ENCODE data around the gene KDM5B. TPM values are rescaled to one million over a fixed set of nuclear protein-coding genes. Genes with fewer than 3 reads are reported as not detected.

Gene KDM5B
- total and polyA plus RNA-seq, 2 of the 8 experiments (the other 6 are each of a cell fraction or from before 2014, with no cell fraction given), result 73.3 to 210 TPM

DNA sequence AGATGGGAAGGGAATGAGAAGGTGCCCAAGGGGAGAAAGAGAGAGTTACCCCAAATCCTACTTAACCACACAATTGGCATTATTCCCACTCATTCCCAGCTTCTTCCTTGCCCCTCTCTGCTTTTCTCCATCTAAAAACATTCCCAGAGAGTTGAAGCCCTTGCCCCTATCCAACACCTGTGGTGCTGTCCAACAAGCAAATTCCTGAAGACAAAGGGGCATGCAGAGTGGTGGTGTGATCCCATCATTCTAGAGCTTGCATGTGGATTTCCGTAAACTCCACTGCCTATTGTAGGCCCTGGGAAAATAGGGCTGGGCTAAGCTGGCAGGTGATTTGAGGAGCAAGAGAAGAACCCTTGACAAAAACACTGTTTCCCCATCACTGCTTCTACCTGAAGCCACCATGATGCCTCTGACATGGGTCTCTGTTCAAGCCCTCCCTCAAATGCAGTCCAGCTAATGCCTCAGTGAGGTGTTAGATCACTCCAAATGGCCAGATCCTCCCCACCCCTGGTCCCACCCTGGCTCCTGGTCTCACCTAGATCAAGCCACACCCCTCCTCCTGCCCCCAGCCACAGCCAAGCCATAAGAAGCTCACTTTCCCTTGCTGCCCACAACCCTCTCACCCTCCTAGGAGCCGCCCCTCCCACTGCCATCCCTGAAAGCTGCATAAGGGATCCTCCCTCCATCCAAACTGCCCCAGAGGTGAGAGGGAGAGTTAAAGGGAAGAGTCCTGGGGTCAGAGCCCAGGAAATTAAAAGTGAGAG is 127.5 kb downstream of the KDM5B start:
- H3K14ac ChIP-seq (ENCODE audit: insufficient read length), result no peak overlapping the region
- no peaks in the 10 kb centered on the region for H3K36me3 ChIP-seq (ENCODE audit: control insufficient read depth in 2 of 4, insufficient read depth in 4 of 4, low read length in 3 of 4)
- H3K9ac ChIP-seq (replicated peaks in 1 of 4; ENCODE audit: extremely low read depth in 1 of 4, low read depth in 3 of 4, low read length in 3 of 4), result no peak overlapping the region
- WGBS, 2 experiments (ENCODE audit: extremely low coverage in 1 of 2, insufficient coverage in 1 of 2, insufficient read length in 1 of 2, insufficient replicate concordance in 2 of 2, low coverage in 1 of 2, low lambda C conversion rate in 2 of 2, missing lambda C conversion rate in 1 of 2), result 64% methylated on average over 2 of the region's 2 CpGs; no CpG with 5 or more reads in 1 of the 2 experiments
- H3K79me1 ChIP-seq (ENCODE audit: low read depth, low read length), result no peaks in the 10 kb centered on the region; the same call in 1 of the 2 replicates
- no peak overlapping the region for H4K91ac ChIP-seq (replicated peaks; ENCODE audit: insufficient read length, low read length)
- no peak overlapping the region for H2AK5ac ChIP-seq (ENCODE audit: low read depth, low read length)
- H3K4me1 ChIP-seq (replicated peaks in 1 of 4; ENCODE audit: control insufficient read depth in 3 of 4, insufficient read depth in 4 of 4, low read length in 3 of 4), result peaks cover 3 to 19% (median 6%) of the 10 kb centered on the region in 4 experiments; a peak in 5 of 7 replicates
- H4K5ac ChIP-seq (ENCODE audit: insufficient read length, low read depth, low read length), result no peak overlapping the region
- no peak overlapping the region for H3K18ac ChIP-seq (ENCODE audit: extremely low read depth, low read length)
- H4K20me1 ChIP-seq (replicated peaks in 1 of 2; ENCODE audit: control insufficient read depth in 1 of 2, insufficient read depth in 2 of 2, low read length in 2 of 2), result peaks cover 2 to 4% of the 10 kb centered on the region in 2 experiments
- no peak overlapping the region for H2BK5ac ChIP-seq (ENCODE audit: low read depth, low read length)
- no peak overlapping the region for H3K27ac ChIP-seq (ENCODE audit: low read depth, low read length)
- H3K4ac ChIP-seq (replicated peaks; ENCODE audit: insufficient read length, low read depth, low read length), result no peak overlapping the region
- no peak overlapping the region for H3K23ac ChIP-seq (ENCODE audit: insufficient read length)
- no peaks in the 10 kb centered on the region for H3K23me2 ChIP-seq (ENCODE audit: low read depth, low read length)
- POLR2A ChIA-PET (ENCODE audit: partially characterized antibody), result interaction anchor here (1.1 to 1.4 kb wide), 2 partner anchors 10 to 16 kb away, joined by 6 to 7 read pairs; no protein-coding TSS in a partner anchor
- H3K56ac ChIP-seq (replicated peaks; ENCODE audit: insufficient read length, low read depth, low read length), result no peak overlapping the region
- no peaks in the 10 kb centered on the region for H3K27me3 ChIP-seq (replicated peaks in 1 of 4; ENCODE audit: control insufficient read depth in 3 of 4, extremely low read depth in 1 of 4, insufficient read depth in 3 of 4, low read length in 3 of 4)
- no peak overlapping the region; the same call in 1 of the 2 replicates for H2BK12ac ChIP-seq (ENCODE audit: low read depth, low read length)
- H4K8ac ChIP-seq (ENCODE audit: extremely low read depth, insufficient read depth, low read length), result no peak overlapping the region
- no peak overlapping the region for H2BK120ac ChIP-seq (replicated peaks; ENCODE audit: low read depth, low read length)
- H3K79me2 ChIP-seq (ENCODE audit: control insufficient read depth in 1 of 2, insufficient read depth in 2 of 2, low read length in 2 of 2), result no peaks in the 10 kb centered on the region; a peak in 1 of 4 replicates
- CTCF ChIA-PET (ENCODE audit: partially characterized antibody), result interaction anchor here (0.5 to 7.8 kb wide), 17 partner anchors 9 to 481 kb away, joined by 3 to 94 read pairs (median 4); no protein-coding TSS in a partner anchor
- no peak overlapping the region for H2BK20ac ChIP-seq (ENCODE audit: low read length)
- no peak overlapping the region; a peak in 1 of 8 replicates for H3K4me3 ChIP-seq (ENCODE audit: extremely low read depth in 1 of 4, insufficient read depth in 2 of 4, low read depth in 3 of 4, low read length in 4 of 4)
- no peak overlapping the region for H2BK15ac ChIP-seq (ENCODE audit: low read length)
- H3K4me2 ChIP-seq (ENCODE audit: insufficient read depth in 1 of 2, low read depth in 2 of 2, low read length in 2 of 2), result peak overlapping the region in 1 of 2 experiments; percentile 36; a peak in 2 of 4 replicates
- H3K9me3 ChIP-seq (ENCODE audit: insufficient read depth in 2 of 2, low read depth in 1 of 2, low read length in 1 of 2), result no peaks in the 10 kb centered on the region
- FAIRE-seq (peak; percentile 95), DNase-seq (ENCODE audit: low read depth in 1 of 2, low spot score in 2 of 2) (no peak)
- H2AFZ ChIP-seq (ENCODE audit: low read length), result no peak overlapping the region
- TF ChIP-seq SIN3A (conservative IDR thresholded peaks at IDR 0.05 in 1 of 2, IDR thresholded peaks at IDR 0.05 in 1 of 2; ENCODE audit: low read depth in 1 of 2, low read length in 2 of 2), result peak; percentile 95 to 96
- no peak for TF ChIP-seq SIRT6 (IDR thresholded peaks at IDR 0.05; ENCODE audit: low read length)
- no peak for TF ChIP-seq RBBP5 (IDR thresholded peaks at IDR 0.05; ENCODE audit: borderline replicate concordance, low read depth, low read length)
- TF ChIP-seq, protein P1, sequence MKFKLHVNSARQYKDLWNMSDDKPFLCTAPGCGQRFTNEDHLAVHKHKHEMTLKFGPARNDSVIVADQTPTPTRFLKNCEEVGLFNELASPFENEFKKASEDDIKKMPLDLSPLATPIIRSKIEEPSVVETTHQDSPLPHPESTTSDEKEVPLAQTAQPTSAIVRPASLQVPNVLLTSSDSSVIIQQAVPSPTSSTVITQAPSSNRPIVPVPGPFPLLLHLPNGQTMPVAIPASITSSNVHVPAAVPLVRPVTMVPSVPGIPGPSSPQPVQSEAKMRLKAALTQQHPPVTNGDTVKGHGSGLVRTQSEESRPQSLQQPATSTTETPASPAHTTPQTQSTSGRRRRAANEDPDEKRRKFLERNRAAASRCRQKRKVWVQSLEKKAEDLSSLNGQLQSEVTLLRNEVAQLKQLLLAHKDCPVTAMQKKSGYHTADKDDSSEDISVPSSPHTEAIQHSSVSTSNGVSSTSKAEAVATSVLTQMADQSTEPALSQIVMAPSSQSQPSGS (IDR thresholded peaks at IDR 0.05; ENCODE audit: low read length), result no peak
- TF ChIP-seq HDAC2 (IDR thresholded peaks at IDR 0.05; ENCODE audit: borderline replicate concordance in 1 of 2, low read depth in 2 of 2, low read length in 2 of 2), result peak; percentile 46 to 91; a peak in 2 of 4 replicates
- TF ChIP-seq, protein P2, sequence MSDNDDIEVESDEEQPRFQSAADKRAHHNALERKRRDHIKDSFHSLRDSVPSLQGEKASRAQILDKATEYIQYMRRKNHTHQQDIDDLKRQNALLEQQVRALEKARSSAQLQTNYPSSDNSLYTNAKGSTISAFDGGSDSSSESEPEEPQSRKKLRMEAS (IDR thresholded peaks at IDR 0.05), result peak; percentile 48; the same call in 1 of the 2 replicates
- peak; percentile 52 for TF ChIP-seq NANOG (IDR thresholded peaks at IDR 0.05; ENCODE audit: insufficient read depth, low read depth, low read length, poor library complexity, severe bottlenecking)
- peak; percentile 43; the same call in 1 of the 2 replicates for TF ChIP-seq GABPA (IDR thresholded peaks at IDR 0.05; ENCODE audit: borderline replicate concordance, insufficient read depth, low read length)

Data from H1 (cell line).